GM18517 (cell line): ENCODE data around the gene CDC25B.

ENCODE experiments used
- ATAC-seq: cut with Tn5 transposase; IDR thresholded peaks from one replicate; pipeline ENCODE4 v1.9.1; 2021; ENCODE audit warnings: mild to moderate bottlenecking, moderate library complexity; ENCODE audit not compliant: unreplicated experiment

CDC25B gene

GRCh38 chr20:3802524-3803239 is 6.6 kb downstream of the CDC25B start:
- no peak for ATAC-seq

DNA sequence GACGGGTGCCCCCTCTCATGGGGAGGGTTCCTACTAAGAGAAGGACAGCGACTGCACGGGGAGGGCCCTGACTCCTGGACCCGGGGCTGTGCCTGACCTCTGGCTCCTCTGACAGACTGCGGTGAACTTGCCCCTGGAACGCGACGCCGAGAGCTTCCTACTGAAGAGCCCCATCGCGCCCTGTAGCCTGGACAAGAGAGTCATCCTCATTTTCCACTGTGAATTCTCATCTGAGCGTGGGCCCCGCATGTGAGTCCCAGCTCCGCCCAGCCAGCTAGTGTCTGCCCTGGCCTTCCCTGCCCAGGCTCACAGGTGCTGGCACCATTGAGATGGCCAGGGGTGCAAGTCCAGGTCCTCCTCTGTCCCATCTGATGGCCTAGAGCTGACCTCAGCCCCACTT is 7.2 kb downstream of the CDC25B start:
- no peak for ATAC-seq

GRCh38 chr20:3803854-3804253 is 7.7 kb downstream of the CDC25B start:
- no peak for ATAC-seq

DNA sequence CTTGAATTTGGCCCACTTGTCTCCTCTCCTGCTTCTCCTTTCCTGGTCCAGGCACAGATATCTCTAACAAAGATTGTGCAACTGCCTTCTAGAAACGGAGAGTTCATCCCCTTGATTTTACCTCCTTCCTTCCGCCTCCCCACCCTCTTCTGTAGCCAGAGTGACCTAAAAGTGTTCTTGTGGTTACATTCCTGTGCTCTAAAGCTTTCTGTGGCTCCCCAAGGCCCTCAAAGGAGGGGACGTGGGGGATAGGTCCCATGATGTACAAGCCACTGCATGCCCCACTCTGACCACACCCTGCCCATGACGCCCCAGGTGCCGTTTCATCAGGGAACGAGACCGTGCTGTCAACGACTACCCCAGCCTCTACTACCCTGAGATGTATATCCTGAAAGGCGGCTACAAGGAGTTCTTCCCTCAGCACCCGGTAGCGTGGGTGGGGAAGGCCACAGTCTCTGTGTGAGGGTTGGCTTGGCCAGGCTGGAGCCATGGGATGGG is 8.2 kb downstream of the CDC25B start:
- ATAC-seq = no peak

GRCh38 chr20:3804781-3805180 is 8.7 kb downstream of the CDC25B start:
- no peak for ATAC-seq

DNA sequence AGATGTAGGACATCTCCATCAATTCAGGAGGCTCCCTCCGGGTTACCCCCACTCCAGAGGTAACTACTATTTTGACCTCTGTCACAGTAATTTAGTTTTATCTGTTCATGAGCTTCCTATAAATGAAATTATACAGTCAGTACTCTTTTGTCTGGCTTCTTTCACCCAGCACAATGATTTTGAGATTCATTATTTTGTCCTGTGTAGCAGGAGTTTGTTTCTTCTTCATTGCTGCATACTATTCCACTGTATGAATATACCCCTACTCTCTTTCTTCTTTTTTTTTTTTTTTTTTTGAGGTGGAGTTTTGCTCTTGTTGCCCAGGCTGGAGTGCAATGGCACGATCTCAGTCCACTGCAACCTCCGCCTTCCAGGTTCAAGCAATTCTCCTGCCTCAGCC is 12.4 kb downstream of the CDC25B start:
- ATAC-seq = no peak

GRCh38 chr20:3811467-3812258 is 15.6 kb downstream of the CDC25B start:
- no peak for ATAC-seq

DNA sequence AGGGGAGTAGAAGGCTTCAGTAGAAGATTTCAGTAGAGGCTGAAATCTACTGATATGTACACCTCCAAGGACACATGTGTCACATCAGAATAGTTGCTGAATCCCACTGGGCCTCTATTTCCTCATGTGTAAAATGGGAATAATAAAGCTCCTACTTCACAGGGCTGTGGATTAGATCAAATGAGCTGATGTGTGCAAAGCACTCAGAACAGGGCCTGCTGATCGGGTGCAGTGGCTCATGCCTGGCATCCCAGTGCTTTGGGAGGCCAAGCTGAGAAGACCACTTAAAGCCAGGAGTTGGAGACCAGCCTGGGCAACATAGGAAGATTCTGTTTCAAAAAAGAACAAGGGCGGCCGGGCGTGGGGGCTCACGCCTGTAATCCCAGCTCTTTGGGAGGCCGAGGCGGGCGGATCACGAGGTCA is 16.2 kb downstream of the CDC25B start:
- ATAC-seq = no peak

DNA sequence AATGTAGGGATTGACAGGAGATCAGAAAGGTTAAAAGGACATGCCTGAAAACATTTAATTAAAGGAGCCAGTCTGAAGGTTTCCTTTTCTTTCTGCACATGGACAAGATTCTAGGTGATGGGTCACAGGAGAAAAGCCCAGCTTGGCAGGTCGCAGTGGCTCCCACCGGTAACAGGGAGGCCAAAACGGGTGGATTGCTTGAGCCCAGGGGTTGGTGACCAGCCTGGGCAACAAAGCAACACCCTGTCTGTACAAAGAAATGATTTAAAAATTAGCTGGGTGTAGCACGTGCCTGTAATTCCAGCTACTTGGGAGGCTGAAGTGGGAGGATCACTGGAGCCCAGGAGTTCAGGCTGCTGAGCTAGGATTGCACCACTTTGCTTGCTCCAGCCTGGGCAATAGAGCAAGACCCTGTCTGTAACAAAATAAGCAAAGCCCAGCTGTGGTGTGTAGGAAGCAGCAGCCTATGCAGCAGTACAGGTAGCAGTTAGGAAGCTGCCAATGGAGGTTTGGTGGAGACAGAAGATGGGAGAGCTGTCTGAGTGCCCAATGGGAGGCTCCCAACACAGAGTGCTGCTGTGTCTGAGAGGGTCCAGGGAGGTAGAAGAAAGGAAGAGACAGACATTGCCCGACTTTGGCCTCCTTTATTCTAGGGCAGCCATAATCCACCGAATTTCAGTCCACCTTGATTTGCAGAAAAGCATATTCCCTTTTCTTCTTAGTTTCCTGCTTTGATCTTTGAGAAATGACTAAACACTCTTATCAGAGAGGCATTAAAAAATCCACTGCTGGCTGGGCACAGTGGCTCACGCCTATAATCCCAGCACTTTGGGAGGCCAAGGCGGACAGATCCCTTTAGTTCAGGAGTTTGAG is 17.1 kb downstream of the CDC25B start:
- no peak for ATAC-seq

GRCh38 chr20:3813848-3814581 is 17.9 kb downstream of the CDC25B start:
- ATAC-seq = no peak

GRCh38 chr20:3814928-3815495 is 18.9 kb downstream of the CDC25B start:
- no peak for ATAC-seq

DNA sequence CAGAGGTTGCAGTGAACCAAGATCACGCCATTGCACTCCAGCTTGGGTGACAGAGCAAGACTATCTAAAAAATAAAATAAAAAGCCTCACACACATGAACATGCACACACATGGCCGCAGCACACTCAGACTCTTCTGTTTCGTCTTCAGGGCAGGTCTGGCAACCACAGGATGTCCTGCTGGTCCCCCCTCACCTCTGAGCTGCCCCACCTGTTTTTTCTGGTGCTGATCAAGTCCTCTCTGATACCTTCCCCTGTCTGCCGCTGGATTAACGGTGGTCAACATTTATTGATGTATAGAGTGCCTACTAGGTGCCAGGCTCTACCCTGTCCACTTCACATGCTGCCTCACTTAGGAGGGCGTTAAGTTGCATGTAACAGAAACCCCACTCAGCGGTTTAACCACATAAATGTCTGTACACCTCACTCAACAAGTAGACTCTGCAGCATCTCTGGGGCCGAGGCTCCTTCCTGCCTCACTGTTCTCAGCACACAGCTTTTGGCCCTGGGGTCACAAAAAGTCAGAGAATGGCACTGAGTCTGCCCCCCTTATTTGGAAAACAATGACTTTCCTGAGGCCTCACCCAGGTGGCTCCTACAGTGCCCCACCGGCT is 19.7 kb downstream of the CDC25B start:
- no peak for ATAC-seq

- ATAC-seq = no peak
Observed at GRCh38 chr20:3818155-3819151, 22.3 kb downstream of the CDC25B start.

DNA sequence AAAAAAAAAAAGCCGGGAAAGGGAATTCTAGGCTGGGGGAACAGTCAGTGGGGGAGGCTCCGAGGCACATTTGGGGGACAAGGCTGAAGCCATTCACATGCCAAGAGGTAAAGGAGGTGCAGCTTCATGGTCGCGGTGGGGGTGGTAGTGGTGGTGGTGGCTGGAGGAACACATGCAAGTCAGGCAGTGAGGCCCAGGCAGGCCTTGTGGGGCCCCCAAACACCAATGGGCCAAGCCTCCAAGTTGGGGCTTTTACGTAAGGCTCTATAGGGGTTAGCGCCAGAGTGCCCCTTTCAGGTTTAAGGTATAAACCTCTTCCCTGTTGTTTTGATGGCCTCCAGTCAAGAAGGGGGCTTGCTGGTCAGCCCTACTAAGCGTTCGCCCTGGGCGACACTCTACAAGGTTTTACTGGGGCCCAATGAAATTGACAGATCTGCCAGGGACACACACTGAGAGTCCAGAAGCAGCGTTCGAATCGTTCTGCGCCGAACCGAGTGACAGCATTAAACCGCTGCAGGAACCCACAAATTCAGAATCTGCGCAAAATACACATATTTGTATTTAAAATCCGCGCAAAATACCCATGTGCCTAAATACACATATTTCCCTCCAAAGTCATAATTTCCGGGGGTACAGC is 23.4 kb downstream of the CDC25B start:
- ATAC-seq = no peak

- ATAC-seq = peak; percentile 79
Observed at GRCh38 chr20:3820048-3820900, 24.2 kb downstream of the CDC25B start, which contains the start of gene AP5S1. Gene AP5S1 (plus strand): TSS chr20:3820547. CDS start chr20:3822118, 1,571 bp downstream.

GRCh38 chr20:3820901-3821727 is 25.0 kb downstream of the CDC25B start:
- ATAC-seq = no peak
